ENCODE results near the gene PDHB. TPM values are rescaled to one million over a fixed set of nuclear protein-coding genes. Genes with fewer than 3 reads are reported as not detected.

Gene PDHB
- total and polyA plus RNA-seq, 2 donors (not counting 1 experiment from before 2014, with no cell fraction given): 69.9 to 201 TPM

GRCh38 chr3:58416191-58416590, 17.4 kb downstream of the PDHB start:
- Histone ChIP-seq H3K9me3 (ENCODE audit: control insufficient read depth, insufficient read depth, low read depth, low read length) (no peaks in the 10 kb centered on the region), H4K20me1 (ENCODE audit: control insufficient read depth, extremely low read depth, insufficient read depth, low read length) (no peaks in the 10 kb centered on the region), H3K27ac (ENCODE audit: insufficient read depth, low read length) (no peak overlapping the region), H3K4me3 (replicated peaks in 1 of 4; ENCODE audit: control extremely low read depth in 1 of 4, insufficient read depth in 1 of 4, low read depth in 3 of 4, low read length in 4 of 4) (no peak overlapping the region), H3K36me3 (ENCODE audit: control insufficient read depth, insufficient read depth, low read length) (peaks cover 2% of the 10 kb centered on the region), H3K9ac (ENCODE audit: insufficient read depth, low read length) (no peak overlapping the region), H2AFZ (ENCODE audit: low read length) (no peak overlapping the region), H3K79me2 (ENCODE audit: control insufficient read depth, insufficient read depth, low read length) (no peaks in the 10 kb centered on the region), H3K4me1 (ENCODE audit: control insufficient read depth, extremely low read depth, insufficient read depth, low read length) (no peaks in the 10 kb centered on the region), H3K4me2 (ENCODE audit: extremely low read depth, insufficient read depth, low read length) (no peak overlapping the region), H3K27me3 (ENCODE audit: control insufficient read depth, insufficient read depth, low read length) (no peaks in the 10 kb centered on the region)
- no peak for DNase-seq (ENCODE audit: low read depth in 2 of 2)
- TF ChIP-seq CTCF (conservative IDR thresholded peaks at IDR 0.05 in 1 of 2, IDR thresholded peaks at IDR 0.05 in 1 of 2; ENCODE audit: low read depth in 1 of 2, low read length in 2 of 2) (no peak), EZH2 (IDR thresholded peaks at IDR 0.05; ENCODE audit: low read length, missing control alignments) (no peak)

- peaks cover 2% of the 10 kb centered on the region for H3K36me3 ChIP-seq (ENCODE audit: control insufficient read depth, insufficient read depth, low read length)
- H3K4me1 ChIP-seq (ENCODE audit: control insufficient read depth, extremely low read depth, insufficient read depth, low read length): no peaks in the 10 kb centered on the region
- no peak overlapping the region for H3K4me2 ChIP-seq (ENCODE audit: extremely low read depth, insufficient read depth, low read length)
- peak; percentile 51 to 72 for DNase-seq (ENCODE audit: low read depth in 2 of 2)
- H3K4me3 ChIP-seq (replicated peaks in 1 of 4; ENCODE audit: control extremely low read depth in 1 of 4, insufficient read depth in 1 of 4, low read depth in 3 of 4, low read length in 4 of 4): no peak overlapping the region
- no peaks in the 10 kb centered on the region for H4K20me1 ChIP-seq (ENCODE audit: control insufficient read depth, extremely low read depth, insufficient read depth, low read length)
- H3K9me3 ChIP-seq (ENCODE audit: control insufficient read depth, insufficient read depth, low read depth, low read length): no peaks in the 10 kb centered on the region
- no peak overlapping the region for H2AFZ ChIP-seq (ENCODE audit: low read length)
- no peak for TF ChIP-seq EZH2 (IDR thresholded peaks at IDR 0.05; ENCODE audit: low read length, missing control alignments)
- TF ChIP-seq CTCF (conservative IDR thresholded peaks at IDR 0.05 in 1 of 2, IDR thresholded peaks at IDR 0.05 in 1 of 2; ENCODE audit: low read depth in 1 of 2, low read length in 2 of 2): peak; percentile 73 to 77
- H3K27ac ChIP-seq (ENCODE audit: insufficient read depth, low read length): no peak overlapping the region
- H3K79me2 ChIP-seq (ENCODE audit: control insufficient read depth, insufficient read depth, low read length): no peaks in the 10 kb centered on the region
- no peak overlapping the region for H3K9ac ChIP-seq (ENCODE audit: insufficient read depth, low read length)
- no peaks in the 10 kb centered on the region for H3K27me3 ChIP-seq (ENCODE audit: control insufficient read depth, insufficient read depth, low read length)
Measured at GRCh38 chr3:58414538-58415197, 19.0 kb downstream of the PDHB start.

GRCh38 chr3:58411851-58412830, 21.5 kb downstream of the PDHB start:
- no peak overlapping the region for H3K4me2 ChIP-seq (ENCODE audit: extremely low read depth, insufficient read depth, low read length)
- H2AFZ ChIP-seq (ENCODE audit: low read length): no peak overlapping the region
- H3K27me3 ChIP-seq (ENCODE audit: control insufficient read depth, insufficient read depth, low read length): no peaks in the 10 kb centered on the region
- no peaks in the 10 kb centered on the region for H4K20me1 ChIP-seq (ENCODE audit: control insufficient read depth, extremely low read depth, insufficient read depth, low read length)
- TF ChIP-seq CTCF (conservative IDR thresholded peaks at IDR 0.05 in 1 of 2, IDR thresholded peaks at IDR 0.05 in 1 of 2; ENCODE audit: low read depth in 1 of 2, low read length in 2 of 2) (no peak), EZH2 (IDR thresholded peaks at IDR 0.05; ENCODE audit: low read length, missing control alignments) (no peak)
- no peaks in the 10 kb centered on the region for H3K79me2 ChIP-seq (ENCODE audit: control insufficient read depth, insufficient read depth, low read length)
- H3K9ac ChIP-seq (ENCODE audit: insufficient read depth, low read length): no peak overlapping the region
- H3K36me3 ChIP-seq (ENCODE audit: control insufficient read depth, insufficient read depth, low read length): peaks cover 4% of the 10 kb centered on the region
- no peaks in the 10 kb centered on the region for H3K9me3 ChIP-seq (ENCODE audit: control insufficient read depth, insufficient read depth, low read depth, low read length)
- no peak overlapping the region for H3K4me3 ChIP-seq (replicated peaks in 1 of 4; ENCODE audit: control extremely low read depth in 1 of 4, insufficient read depth in 1 of 4, low read depth in 3 of 4, low read length in 4 of 4)
- H3K4me1 ChIP-seq (ENCODE audit: control insufficient read depth, extremely low read depth, insufficient read depth, low read length): no peaks in the 10 kb centered on the region
- no peak for DNase-seq (ENCODE audit: low read depth in 2 of 2)
- H3K27ac ChIP-seq (ENCODE audit: insufficient read depth, low read length): no peak overlapping the region
